Keratinocyte (primary cell): ENCODE results near the gene CYB5A.

Source experiments
- CTCF ChIP-seq, 3 experiments: IDR thresholded peaks in 1 of 3; conservative IDR thresholded peaks in 1 of 3; optimal IDR thresholded peaks in 1 of 3; 2 replicates in 2 of 3; 3 replicates in 1 of 3; pipeline versions ENCODE3 to v1.5.1; 2011; ENCODE audit warnings: low read length in 3 of 3, mild to moderate bottlenecking in 3 of 3, moderate library complexity in 2 of 3, control low read depth in 1 of 3, inconsistent platforms in 1 of 3; ENCODE audit not compliant: insufficient read depth in 2 of 3; ENCODE audit errors: extremely low read depth in 1 of 3
- EZH2 ChIP-seq: IDR thresholded peaks from one replicate; pipeline ENCODE4 v1.6.1; 2012; ENCODE audit warnings: inconsistent platforms, mild to moderate bottlenecking, low read length, moderate library complexity

- TF ChIP-seq CTCF (optimal IDR thresholded peaks at IDR 0.05 in 1 of 3, IDR thresholded peaks at IDR 0.05 in 1 of 3, conservative IDR thresholded peaks at IDR 0.05 in 1 of 3; ENCODE audit: extremely low read depth in 1 of 3, insufficient read depth in 2 of 3, low read length in 3 of 3) (no peak), EZH2 (no peak)
Measured at GRCh38 chr18:74276609-74277008, 15.2 kb downstream of the CYB5A start.
